GM12875 (cell line): ENCODE data around the gene BRPF3.

ENCODE experiments used
- H3K4me3 ChIP-seq: one replicate; pipeline ENCODE4 v1.5.1; 2011; ENCODE audit warnings: low read depth, low read length, control low read depth
- TF ChIP-seq, protein P1 (sequence below): IDR thresholded peaks from 2 replicates; pipeline ENCODE4 v1.5.1; 2011; ENCODE audit warnings: low read depth, mild to moderate bottlenecking, control low read depth, inconsistent platforms, low read length, moderate library complexity, borderline replicate concordance; ENCODE audit not compliant: insufficient read depth

Gene BRPF3

DNA sequence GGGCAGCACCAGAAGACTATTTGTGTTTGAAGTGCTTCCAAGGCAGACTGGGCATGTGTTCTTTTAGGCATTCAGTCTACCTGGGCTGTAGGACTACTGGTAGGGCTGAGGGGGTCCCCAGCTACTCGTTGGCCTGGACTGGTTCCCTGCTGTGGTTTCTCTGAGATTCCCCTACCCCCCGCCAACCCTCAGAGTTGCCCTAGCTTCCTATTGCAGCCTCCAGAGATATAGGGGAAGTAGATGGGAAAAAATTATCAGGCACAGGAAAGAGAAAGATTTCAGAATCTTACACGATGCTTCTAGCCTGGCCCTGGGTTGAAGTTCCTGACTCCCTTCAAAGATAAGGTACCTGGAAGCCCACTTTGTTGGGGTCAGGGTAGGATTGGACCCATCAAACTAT lies 22.5 kb downstream of the BRPF3 start:
- no peak overlapping the region for H3K4me3 ChIP-seq
- TF ChIP-seq, protein P1, sequence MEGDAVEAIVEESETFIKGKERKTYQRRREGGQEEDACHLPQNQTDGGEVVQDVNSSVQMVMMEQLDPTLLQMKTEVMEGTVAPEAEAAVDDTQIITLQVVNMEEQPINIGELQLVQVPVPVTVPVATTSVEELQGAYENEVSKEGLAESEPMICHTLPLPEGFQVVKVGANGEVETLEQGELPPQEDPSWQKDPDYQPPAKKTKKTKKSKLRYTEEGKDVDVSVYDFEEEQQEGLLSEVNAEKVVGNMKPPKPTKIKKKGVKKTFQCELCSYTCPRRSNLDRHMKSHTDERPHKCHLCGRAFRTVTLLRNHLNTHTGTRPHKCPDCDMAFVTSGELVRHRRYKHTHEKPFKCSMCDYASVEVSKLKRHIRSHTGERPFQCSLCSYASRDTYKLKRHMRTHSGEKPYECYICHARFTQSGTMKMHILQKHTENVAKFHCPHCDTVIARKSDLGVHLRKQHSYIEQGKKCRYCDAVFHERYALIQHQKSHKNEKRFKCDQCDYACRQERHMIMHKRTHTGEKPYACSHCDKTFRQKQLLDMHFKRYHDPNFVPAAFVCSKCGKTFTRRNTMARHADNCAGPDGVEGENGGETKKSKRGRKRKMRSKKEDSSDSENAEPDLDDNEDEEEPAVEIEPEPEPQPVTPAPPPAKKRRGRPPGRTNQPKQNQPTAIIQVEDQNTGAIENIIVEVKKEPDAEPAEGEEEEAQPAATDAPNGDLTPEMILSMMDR, result no peak

DNA sequence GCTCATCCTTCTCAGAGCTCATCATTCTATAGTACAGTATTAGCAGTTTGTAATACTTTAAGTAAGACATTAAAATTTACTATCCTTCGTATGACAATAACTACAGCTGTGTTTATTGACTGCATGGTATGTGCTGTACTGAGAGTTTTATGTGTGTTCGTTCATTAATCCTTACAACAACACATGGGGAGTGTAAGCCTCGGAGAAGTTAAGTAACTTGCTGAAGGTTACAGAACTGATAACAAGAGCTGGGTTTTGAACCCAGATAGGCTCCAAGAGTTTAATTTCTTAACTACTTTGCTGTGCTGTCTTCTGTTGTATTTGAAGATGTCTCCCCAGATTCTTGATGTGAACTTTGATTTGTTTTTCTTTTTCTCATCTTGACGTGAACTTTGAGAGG lies 23.7 kb downstream of the BRPF3 start:
- H3K4me3 ChIP-seq, result no peak overlapping the region
- TF ChIP-seq, protein P1, result no peak

DNA sequence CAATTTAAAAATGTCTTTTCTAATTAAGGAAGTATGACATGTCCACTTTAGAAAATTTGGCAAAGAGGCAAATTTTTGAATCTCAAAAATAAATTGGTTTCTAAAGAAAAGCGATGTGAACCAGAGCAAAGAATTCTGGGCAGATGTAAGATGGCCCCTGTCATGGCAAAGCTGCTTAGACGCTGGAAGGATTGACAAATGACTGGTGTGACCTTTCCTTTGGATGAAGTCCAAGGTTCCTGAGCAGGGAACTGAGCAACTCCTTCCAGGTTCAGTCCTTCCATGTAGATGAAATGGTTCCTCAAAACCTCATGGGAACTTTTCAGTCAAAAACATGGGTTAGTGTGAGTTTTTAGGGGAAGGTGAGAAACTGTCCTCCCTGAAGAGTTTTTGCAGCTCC lies 25.1 kb downstream of the BRPF3 start:
- TF ChIP-seq, protein P1, result no peak
- H3K4me3 ChIP-seq, result no peak overlapping the region

DNA sequence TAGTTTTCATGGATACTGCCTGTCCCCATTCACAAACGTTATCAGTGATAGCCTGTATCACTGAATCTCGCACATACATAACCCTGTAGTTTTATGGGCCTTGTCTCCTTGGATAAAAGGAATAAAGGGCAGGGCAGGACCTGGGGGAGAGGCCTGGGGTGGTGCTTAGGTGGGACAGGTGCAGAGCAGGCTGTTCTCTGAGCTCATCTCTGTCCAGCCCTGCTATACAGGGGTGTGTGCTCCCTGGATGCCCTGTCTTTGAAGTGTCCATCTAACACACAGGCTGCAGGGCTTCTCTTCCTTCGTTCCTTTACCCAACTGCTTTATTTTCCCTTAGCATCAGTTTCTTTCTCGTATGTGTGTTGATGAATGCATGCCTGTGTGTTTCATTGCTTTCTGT lies 26.4 kb downstream of the BRPF3 start:
- TF ChIP-seq, protein P1, result no peak
- H3K4me3 ChIP-seq, result no peak overlapping the region

DNA sequence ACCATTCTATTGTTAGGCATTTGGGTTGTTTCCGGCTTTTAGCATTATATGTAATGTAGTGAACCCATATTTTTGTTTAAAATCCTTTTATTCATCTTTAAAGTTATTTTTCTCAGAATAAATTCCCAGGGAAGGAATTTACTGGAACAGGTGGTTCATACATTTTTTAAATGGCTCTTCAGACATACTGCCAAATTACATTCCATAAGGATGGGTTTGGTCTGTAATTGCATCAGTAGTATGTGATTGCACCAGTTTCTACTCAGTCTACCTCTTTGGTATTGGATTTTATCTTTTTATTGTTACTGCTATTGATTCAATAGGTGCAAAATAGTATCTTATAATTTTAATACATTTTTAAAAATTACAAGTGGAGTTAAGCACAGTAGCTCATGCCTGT lies 27.2 kb downstream of the BRPF3 start:
- H3K4me3 ChIP-seq, result no peak overlapping the region
- TF ChIP-seq, protein P1, result no peak

GRCh38 chr6:36224918-36225461 lies 28.4 kb downstream of the BRPF3 start:
- TF ChIP-seq, protein P1, result no peak
- no peak overlapping the region for H3K4me3 ChIP-seq

DNA sequence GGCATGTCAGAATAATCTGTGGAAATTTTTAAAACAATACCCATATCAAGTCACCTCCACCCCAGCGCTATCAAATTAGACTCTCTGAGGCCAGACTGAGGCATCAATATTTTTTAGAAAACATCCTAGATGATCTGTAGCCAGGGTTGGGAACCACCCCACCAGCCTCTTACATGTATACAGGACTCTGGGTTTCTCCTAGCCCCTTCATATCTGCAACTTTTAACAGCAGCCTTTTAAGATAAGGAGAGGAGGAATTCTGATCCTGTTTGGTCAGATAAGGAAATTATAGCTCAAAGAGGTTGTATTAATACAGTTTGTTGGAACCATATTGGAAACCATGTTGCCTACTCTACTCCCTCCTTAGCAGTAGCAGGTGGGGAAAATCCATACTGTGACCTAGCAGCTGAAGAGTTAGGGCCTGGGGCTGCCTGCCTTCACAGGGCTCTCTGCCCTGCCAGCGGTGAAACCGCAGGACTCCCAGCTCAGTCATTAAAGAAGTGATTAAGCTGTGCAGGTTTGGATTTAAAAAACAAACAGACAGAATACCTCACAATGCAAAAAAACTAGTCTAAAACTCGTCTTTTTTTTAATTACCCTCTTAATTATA lies 30.0 kb downstream of the BRPF3 start:
- TF ChIP-seq, protein P1, result no peak
- no peak overlapping the region for H3K4me3 ChIP-seq
